K562 (cell line): Measurements from ENCODE around the gene ANAPC2.

Experiments used
- CBFB ChIP-seq: sonication (generic); formaldehyde crosslinking; IDR thresholded peaks from 2 replicates; pipeline ENCODE4 v1.4.0; 2020; ENCODE audit warnings: mild to moderate bottlenecking, missing genetic modification reagents
- EZH2 ChIP-seq: IDR thresholded peaks from 2 replicates; pipeline ENCODE4 v1.6.1; 2012; ENCODE audit warnings: low read depth, mild to moderate bottlenecking, inconsistent platforms, low read length, borderline replicate concordance
- FOXA3 ChIP-seq, 2 experiments: fragments of 450-650 bp in 1 of 2; sonication (generic) in 1 of 2; formaldehyde crosslinking; IDR thresholded peaks in 1 of 2; conservative IDR thresholded peaks in 1 of 2; 2 replicates each; pipeline versions ENCODE4 v1.4.0 to v1.8.0; 2020 to 2022; ENCODE audit warnings: mild to moderate bottlenecking in 2 of 2, missing genetic modification reagents in 1 of 2
- FOXK1 ChIP-seq: sonication (generic); formaldehyde crosslinking; IDR thresholded peaks from 2 replicates; pipeline ENCODE4 v1.8.0; 2022; ENCODE audit warnings: missing genetic modification reagents, mild to moderate bottlenecking, borderline replicate concordance
- HNRNPK ChIP-seq: fragments of 200-400 bp; formaldehyde crosslinking; IDR thresholded peaks from one replicate; pipeline ENCODE4 v1.6.1; 2018; ENCODE audit warnings: mild to moderate bottlenecking, low read depth, low read length; ENCODE audit not compliant: poor library complexity, severe bottlenecking
- ILK ChIP-seq: fragments of 450-650 bp; IDR thresholded peaks from 2 replicates; pipeline ENCODE4 v1.6.1; 2016; ENCODE audit warnings: missing genetic modification characterization, low read depth, mild to moderate bottlenecking, missing compliant biosample characterization, moderate library complexity, borderline replicate concordance
- KDM4B ChIP-seq, 2 experiments: fragments of 450-650 bp in 1 of 2; sonication (generic) in 1 of 2; IDR thresholded peaks; 2 replicates each; pipeline ENCODE4 v1.6.1; 2016 to 2017; ENCODE audit warnings: borderline replicate concordance in 2 of 2, antibody characterized with exemption in 1 of 2, low read depth in 1 of 2, mild to moderate bottlenecking in 1 of 2
- LARP7 ChIP-seq: fragments of 450-650 bp; IDR thresholded peaks from 2 replicates; pipeline ENCODE4 v1.6.1; 2016
- MCM7 ChIP-seq, 2 experiments: fragments of 450-650 bp; IDR thresholded peaks; 2 replicates each; pipeline ENCODE4 v1.6.1; 2016 to 2018
- SREBF2 ChIP-seq: sonication (generic); formaldehyde crosslinking; IDR thresholded peaks from 2 replicates; pipeline ENCODE4 v1.4.0; 2020; ENCODE audit warnings: mild to moderate bottlenecking, missing genetic modification reagents
- TF ChIP-seq, protein P1 (sequence below): sonication (generic); formaldehyde crosslinking; IDR thresholded peaks from 2 replicates; pipeline ENCODE4 v1.8.0; 2022; ENCODE audit warnings: mild to moderate bottlenecking, missing genetic modification reagents
- TF ChIP-seq, protein P2 (sequence below), 3 experiments: IDR thresholded peaks in 2 of 3; conservative IDR thresholded peaks in 1 of 3; 2 replicates each; pipeline ENCODE4 v1.5.1; 2011 to 2012; ENCODE audit warnings: low read length in 3 of 3, mild to moderate bottlenecking in 3 of 3, control low read depth in 2 of 3, improper control_type of control experiment in 1 of 3, inconsistent platforms in 1 of 3, low read depth in 1 of 3, mixed read lengths in 1 of 3, moderate library complexity in 1 of 3; ENCODE audit not compliant: insufficient read depth in 2 of 3
- TF ChIP-seq, protein P3 (sequence below): fragments of 250-450 bp; sonication (Bioruptor Pico); IDR thresholded peaks from 2 replicates; pipeline ENCODE4 v1.5.0; 2022; ENCODE audit warnings: mild to moderate bottlenecking
- TF ChIP-seq, protein P4 (sequence below): IDR thresholded peaks from 3 replicates; pipeline ENCODE4 v1.6.1; 2011; ENCODE audit warnings: borderline replicate concordance, mild to moderate bottlenecking; ENCODE audit not compliant: insufficient read length, insufficient read depth

GRCh38 chr9:137228506-137228967 is 40.2 kb upstream of the ANAPC2 start:
- TF ChIP-seq MCM7 (IDR thresholded peaks at IDR 0.05): no peak
- TF ChIP-seq, protein P1, sequence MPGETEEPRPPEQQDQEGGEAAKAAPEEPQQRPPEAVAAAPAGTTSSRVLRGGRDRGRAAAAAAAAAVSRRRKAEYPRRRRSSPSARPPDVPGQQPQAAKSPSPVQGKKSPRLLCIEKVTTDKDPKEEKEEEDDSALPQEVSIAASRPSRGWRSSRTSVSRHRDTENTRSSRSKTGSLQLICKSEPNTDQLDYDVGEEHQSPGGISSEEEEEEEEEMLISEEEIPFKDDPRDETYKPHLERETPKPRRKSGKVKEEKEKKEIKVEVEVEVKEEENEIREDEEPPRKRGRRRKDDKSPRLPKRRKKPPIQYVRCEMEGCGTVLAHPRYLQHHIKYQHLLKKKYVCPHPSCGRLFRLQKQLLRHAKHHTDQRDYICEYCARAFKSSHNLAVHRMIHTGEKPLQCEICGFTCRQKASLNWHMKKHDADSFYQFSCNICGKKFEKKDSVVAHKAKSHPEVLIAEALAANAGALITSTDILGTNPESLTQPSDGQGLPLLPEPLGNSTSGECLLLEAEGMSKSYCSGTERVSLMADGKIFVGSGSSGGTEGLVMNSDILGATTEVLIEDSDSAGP (CRISPR knock-in tag): no peak
- TF ChIP-seq, protein P2, sequence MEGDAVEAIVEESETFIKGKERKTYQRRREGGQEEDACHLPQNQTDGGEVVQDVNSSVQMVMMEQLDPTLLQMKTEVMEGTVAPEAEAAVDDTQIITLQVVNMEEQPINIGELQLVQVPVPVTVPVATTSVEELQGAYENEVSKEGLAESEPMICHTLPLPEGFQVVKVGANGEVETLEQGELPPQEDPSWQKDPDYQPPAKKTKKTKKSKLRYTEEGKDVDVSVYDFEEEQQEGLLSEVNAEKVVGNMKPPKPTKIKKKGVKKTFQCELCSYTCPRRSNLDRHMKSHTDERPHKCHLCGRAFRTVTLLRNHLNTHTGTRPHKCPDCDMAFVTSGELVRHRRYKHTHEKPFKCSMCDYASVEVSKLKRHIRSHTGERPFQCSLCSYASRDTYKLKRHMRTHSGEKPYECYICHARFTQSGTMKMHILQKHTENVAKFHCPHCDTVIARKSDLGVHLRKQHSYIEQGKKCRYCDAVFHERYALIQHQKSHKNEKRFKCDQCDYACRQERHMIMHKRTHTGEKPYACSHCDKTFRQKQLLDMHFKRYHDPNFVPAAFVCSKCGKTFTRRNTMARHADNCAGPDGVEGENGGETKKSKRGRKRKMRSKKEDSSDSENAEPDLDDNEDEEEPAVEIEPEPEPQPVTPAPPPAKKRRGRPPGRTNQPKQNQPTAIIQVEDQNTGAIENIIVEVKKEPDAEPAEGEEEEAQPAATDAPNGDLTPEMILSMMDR (IDR thresholded peaks at IDR 0.05 in 2 of 3, conservative IDR thresholded peaks at IDR 0.05 in 1 of 3; ENCODE audit: insufficient read depth in 2 of 3, low read depth in 1 of 3, low read length in 3 of 3): no peak
- TF ChIP-seq FOXK1 (CRISPR knock-in tag): no peak
- TF ChIP-seq LARP7: no peak
- TF ChIP-seq ILK: no peak
- TF ChIP-seq, protein P3, sequence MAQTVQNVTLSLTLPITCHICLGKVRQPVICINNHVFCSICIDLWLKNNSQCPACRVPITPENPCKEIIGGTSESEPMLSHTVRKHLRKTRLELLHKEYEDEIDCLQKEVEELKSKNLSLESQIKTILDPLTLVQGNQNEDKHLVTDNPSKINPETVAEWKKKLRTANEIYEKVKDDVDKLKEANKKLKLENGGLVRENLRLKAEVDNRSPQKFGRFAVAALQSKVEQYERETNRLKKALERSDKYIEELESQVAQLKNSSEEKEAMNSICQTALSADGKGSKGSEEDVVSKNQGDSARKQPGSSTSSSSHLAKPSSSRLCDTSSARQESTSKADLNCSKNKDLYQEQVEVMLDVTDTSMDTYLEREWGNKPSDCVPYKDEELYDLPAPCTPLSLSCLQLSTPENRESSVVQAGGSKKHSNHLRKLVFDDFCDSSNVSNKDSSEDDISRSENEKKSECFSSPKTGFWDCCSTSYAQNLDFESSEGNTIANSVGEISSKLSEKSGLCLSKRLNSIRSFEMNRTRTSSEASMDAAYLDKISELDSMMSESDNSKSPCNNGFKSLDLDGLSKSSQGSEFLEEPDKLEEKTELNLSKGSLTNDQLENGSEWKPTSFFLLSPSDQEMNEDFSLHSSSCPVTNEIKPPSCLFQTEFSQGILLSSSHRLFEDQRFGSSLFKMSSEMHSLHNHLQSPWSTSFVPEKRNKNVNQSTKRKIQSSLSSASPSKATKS: no peak
- TF ChIP-seq EZH2: no peak
- no peak for TF ChIP-seq HNRNPK
- TF ChIP-seq, protein P4, sequence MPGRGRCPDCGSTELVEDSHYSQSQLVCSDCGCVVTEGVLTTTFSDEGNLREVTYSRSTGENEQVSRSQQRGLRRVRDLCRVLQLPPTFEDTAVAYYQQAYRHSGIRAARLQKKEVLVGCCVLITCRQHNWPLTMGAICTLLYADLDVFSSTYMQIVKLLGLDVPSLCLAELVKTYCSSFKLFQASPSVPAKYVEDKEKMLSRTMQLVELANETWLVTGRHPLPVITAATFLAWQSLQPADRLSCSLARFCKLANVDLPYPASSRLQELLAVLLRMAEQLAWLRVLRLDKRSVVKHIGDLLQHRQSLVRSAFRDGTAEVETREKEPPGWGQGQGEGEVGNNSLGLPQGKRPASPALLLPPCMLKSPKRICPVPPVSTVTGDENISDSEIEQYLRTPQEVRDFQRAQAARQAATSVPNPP: no peak
- TF ChIP-seq SREBF2 (CRISPR knock-in tag): no peak
- no peak for TF ChIP-seq KDM4B (IDR thresholded peaks at IDR 0.05; ENCODE audit: borderline replicate concordance in 2 of 2, low read depth in 1 of 2)
- TF ChIP-seq CBFB (CRISPR knock-in tag): no peak
- no peak for TF ChIP-seq FOXA3 (CRISPR knock-in tag; conservative IDR thresholded peaks at IDR 0.05 in 1 of 2, IDR thresholded peaks at IDR 0.05 in 1 of 2)
